Neuronal stem cell (in vitro differentiated cells): Measurements from ENCODE around the gene SLC51B.
A peak's percentile ranks its signal among the peaks of the same experiment; 100 is the strongest.

Experiments used
- DNase-seq: peaks from one replicate; pipeline ENCODE4 v3.0.0-alpha.2; 2013; ENCODE audit warnings: low spot score
- H2AFZ ChIP-seq: one replicate; pipeline ENCODE4 v1.6.1; 2013; ENCODE audit warnings: mild to moderate bottlenecking, low read length, inconsistent platforms
- H2AK5ac ChIP-seq: 2 replicates; pipeline ENCODE4 v1.6.1; 2013; ENCODE audit warnings: low read depth, mild to moderate bottlenecking, inconsistent platforms, low read length, moderate library complexity, mixed read lengths
- H2BK120ac ChIP-seq: 2 replicates; pipeline ENCODE4 v1.6.1; 2013; ENCODE audit warnings: low read depth, mild to moderate bottlenecking, inconsistent platforms, low read length, moderate library complexity, mixed read lengths
- H2BK12ac ChIP-seq: one replicate; pipeline ENCODE4 v1.6.1; 2013; ENCODE audit warnings: low read length, inconsistent platforms
- H2BK15ac ChIP-seq: 2 replicates; pipeline ENCODE4 v1.6.1; 2013; ENCODE audit warnings: mild to moderate bottlenecking, low read length, inconsistent platforms, mixed read lengths
- H2BK5ac ChIP-seq: one replicate; pipeline ENCODE4 v1.6.1; 2013; ENCODE audit warnings: inconsistent platforms, mild to moderate bottlenecking, low read length, moderate library complexity
- H3K14ac ChIP-seq: one replicate; pipeline ENCODE4 v1.6.1; 2013; ENCODE audit warnings: low read length, inconsistent platforms
- H3K18ac ChIP-seq: 2 replicates; pipeline ENCODE4 v1.6.1; 2013; ENCODE audit warnings: low read length, inconsistent platforms
- H3K23ac ChIP-seq: 2 replicates; pipeline ENCODE4 v1.6.1; 2013; ENCODE audit warnings: low read depth, mild to moderate bottlenecking, mixed read lengths, low read length, inconsistent platforms; ENCODE audit not compliant: poor library complexity
- H3K27ac ChIP-seq: replicated peaks from 3 replicates; pipeline ENCODE4 v1.5.1; 2013; ENCODE audit warnings: low read length, inconsistent platforms
- H3K27me3 ChIP-seq, 3 experiments: 2 replicates each; pipeline ENCODE4 v1.6.1; 2013; ENCODE audit warnings: low read length in 3 of 3, mild to moderate bottlenecking in 2 of 3, inconsistent platforms in 1 of 3, low read depth in 1 of 3, mixed read lengths in 1 of 3, moderate library complexity in 1 of 3; ENCODE audit not compliant: control insufficient read depth in 3 of 3, insufficient read depth in 3 of 3
- H3K36me3 ChIP-seq, 2 donors: replicated peaks in 1 of 2; 2 replicates each; pipeline ENCODE4 v1.6.1; 2013; ENCODE audit warnings: low read length in 2 of 2; ENCODE audit not compliant: control insufficient read depth in 2 of 2, insufficient read depth in 2 of 2
- H3K4ac ChIP-seq: 2 replicates; pipeline ENCODE4 v1.6.1; 2013; ENCODE audit warnings: inconsistent platforms, mild to moderate bottlenecking, low read length, moderate library complexity
- H3K4me1 ChIP-seq, 2 donors: 1 replicate in 1 of 2; 2 replicates in 1 of 2; pipeline ENCODE4 v1.6.1; 2013; ENCODE audit warnings: low read length in 2 of 2, low read depth in 1 of 2; ENCODE audit not compliant: control insufficient read depth in 2 of 2, insufficient read depth in 1 of 2
- H3K4me2 ChIP-seq: one replicate; pipeline ENCODE4 v1.6.1; 2013; ENCODE audit warnings: mild to moderate bottlenecking, low read length, inconsistent platforms; ENCODE audit not compliant: insufficient read depth, poor library complexity, severe bottlenecking
- H3K4me3 ChIP-seq, 2 donors: 2 replicates each; pipeline ENCODE4 v1.5.1; 2013; ENCODE audit warnings: low read length in 2 of 2, mild to moderate bottlenecking in 2 of 2, inconsistent platforms in 1 of 2, moderate library complexity in 1 of 2
- H3K79me1 ChIP-seq: one replicate; pipeline ENCODE4 v1.6.1; 2013; ENCODE audit warnings: low read depth, mild to moderate bottlenecking, inconsistent platforms, low read length, moderate library complexity
- H3K9ac ChIP-seq: one replicate; pipeline ENCODE4 v1.6.1; 2013; ENCODE audit warnings: mild to moderate bottlenecking, low read depth, low read length, inconsistent platforms; ENCODE audit not compliant: poor library complexity
- H3K9me3 ChIP-seq, 2 donors: replicated peaks in 1 of 2; 2 replicates each; pipeline versions ENCODE3 to v1.6.1; 2013; ENCODE audit warnings: low read length in 2 of 2, mild to moderate bottlenecking in 2 of 2, inconsistent platforms in 1 of 2, low read depth in 1 of 2, mixed read lengths in 1 of 2, moderate library complexity in 1 of 2; ENCODE audit not compliant: control insufficient read depth in 2 of 2, insufficient read depth in 1 of 2
- H4K8ac ChIP-seq: one replicate; pipeline ENCODE4 v1.6.1; 2013; ENCODE audit warnings: low read depth, mild to moderate bottlenecking, inconsistent platforms, low read length, moderate library complexity
- H4K91ac ChIP-seq: one replicate; pipeline ENCODE4 v1.6.1; 2013; ENCODE audit warnings: low read length, low read depth, mild to moderate bottlenecking, inconsistent platforms; ENCODE audit not compliant: poor library complexity
- WGBS, 2 donors: extraction: QIAGEN DNeasy Blood & Tissue Kit; methylation state at CpG; one replicate each; pipeline ENCODE4 v1.1.7; 2013; ENCODE audit warnings: missing lambda C conversion rate in 2 of 2, mixed read lengths in 1 of 2; ENCODE audit not compliant: insufficient read length in 2 of 2, insufficient replicate concordance in 1 of 2; ENCODE audit errors: extremely low coverage in 2 of 2; 5-methylcytosine and 5-hydroxymethylcytosine counted together

Gene SLC51B

GRCh38 chr15:65077981-65078352 is 32.8 kb downstream of the SLC51B start:
- no peak overlapping the region for H3K9ac ChIP-seq
- peak overlapping the region; percentile 81 for H3K23ac ChIP-seq
- H3K14ac ChIP-seq, result no peak overlapping the region
- WGBS, 2 donors, result no CpG with 5 or more reads among the region's 24 CpGs
- no peak overlapping the region for H3K4me3 ChIP-seq
- no peak overlapping the region for H3K4me2 ChIP-seq
- H3K79me1 ChIP-seq, result no peaks in the 10 kb centered on the region
- no peaks in the 10 kb centered on the region for H3K36me3 ChIP-seq
- no peak overlapping the region for H4K91ac ChIP-seq
- H3K27me3 ChIP-seq, result peaks cover 0 to 28% (median 0%) of the 10 kb centered on the region in 3 experiments
- peak overlapping the region; percentile 75 for H2BK120ac ChIP-seq
- peak overlapping the region; percentile 60 for H2AK5ac ChIP-seq
- peaks cover 13 to 21% of the 10 kb centered on the region in 2 donors for H3K4me1 ChIP-seq
- no peak for DNase-seq
- no peak overlapping the region for H3K4ac ChIP-seq
- peak overlapping the region; percentile 82 for H3K18ac ChIP-seq
- peak overlapping the region; percentile 92 for H2BK12ac ChIP-seq
- no peak overlapping the region for H2AFZ ChIP-seq
- peak overlapping the region; percentile 84 for H2BK15ac ChIP-seq
- no peak overlapping the region for H2BK5ac ChIP-seq
- peaks cover 2 to 4% of the 10 kb centered on the region in 2 donors for H3K9me3 ChIP-seq
- H3K27ac ChIP-seq, result no peak overlapping the region
- peak overlapping the region; percentile 43 for H4K8ac ChIP-seq

GRCh38 chr15:65079580-65079979 is 34.4 kb downstream of the SLC51B start:
- H3K9ac ChIP-seq, result no peak overlapping the region
- DNase-seq, result no peak
- H4K8ac ChIP-seq, result no peak overlapping the region
- H3K4me2 ChIP-seq, result no peak overlapping the region
- peaks cover 0 to 2% of the 10 kb centered on the region in 2 donors for H3K9me3 ChIP-seq
- no peak overlapping the region for H2AFZ ChIP-seq
- no peak overlapping the region for H3K27ac ChIP-seq
- no peak overlapping the region for H3K4ac ChIP-seq
- no peak overlapping the region for H2BK15ac ChIP-seq
- H3K27me3 ChIP-seq, result peaks cover 0 to 30% (median 1%) of the 10 kb centered on the region in 3 experiments
- H3K18ac ChIP-seq, result no peak overlapping the region
- H2AK5ac ChIP-seq, result no peak overlapping the region
- no peak overlapping the region for H3K23ac ChIP-seq
- H2BK5ac ChIP-seq, result no peak overlapping the region
- H3K79me1 ChIP-seq, result no peaks in the 10 kb centered on the region
- whole genome bisulfite sequencing, 2 donors, result no CpG with 5 or more reads among the region's 5 CpGs
- H2BK12ac ChIP-seq, result no peak overlapping the region
- H3K4me1 ChIP-seq, result peaks cover 25 to 34% of the 10 kb centered on the region in 2 donors
- H2BK120ac ChIP-seq, result no peak overlapping the region
- H4K91ac ChIP-seq, result no peak overlapping the region
- no peak overlapping the region for H3K4me3 ChIP-seq
- no peaks in the 10 kb centered on the region for H3K36me3 ChIP-seq
- H3K14ac ChIP-seq, result no peak overlapping the region

- H2BK15ac ChIP-seq, result no peak overlapping the region
- no peak overlapping the region for H3K4me3 ChIP-seq
- no peak overlapping the region for H2BK12ac ChIP-seq
- H3K36me3 ChIP-seq, result no peaks in the 10 kb centered on the region
- peak overlapping the region; percentile 19 for H2AFZ ChIP-seq
- H2BK5ac ChIP-seq, result no peak overlapping the region
- peaks cover 0 to 37% (median 7%) of the 10 kb centered on the region in 3 experiments for H3K27me3 ChIP-seq
- no peak overlapping the region for H3K27ac ChIP-seq
- DNase-seq, result no peak
- peaks cover 0 to 2% of the 10 kb centered on the region in 2 donors for H3K9me3 ChIP-seq
- no peak overlapping the region for H3K4me2 ChIP-seq
- H3K14ac ChIP-seq, result no peak overlapping the region
- H2BK120ac ChIP-seq, result no peak overlapping the region
- WGBS, 2 donors, result no CpG with 5 or more reads among the region's 6 CpGs
- H3K23ac ChIP-seq, result no peak overlapping the region
- no peak overlapping the region for H4K8ac ChIP-seq
- no peak overlapping the region for H4K91ac ChIP-seq
- H3K18ac ChIP-seq, result no peak overlapping the region
- no peak overlapping the region for H3K9ac ChIP-seq
- no peak overlapping the region for H2AK5ac ChIP-seq
- H3K4me1 ChIP-seq, result peaks cover 34 to 46% of the 10 kb centered on the region in 2 donors
- no peak overlapping the region for H3K4ac ChIP-seq
- no peaks in the 10 kb centered on the region for H3K79me1 ChIP-seq
Observed at GRCh38 chr15:65081270-65081669, 36.1 kb downstream of the SLC51B start.

GRCh38 chr15:65081758-65082157 is 36.6 kb downstream of the SLC51B start:
- H2BK12ac ChIP-seq, result peak overlapping the region; percentile 18
- H3K4ac ChIP-seq, result no peak overlapping the region
- no peak overlapping the region for H3K4me2 ChIP-seq
- no CpG with 5 or more reads among the region's 5 CpGs for whole genome bisulfite sequencing, 2 donors
- no peak overlapping the region for H4K91ac ChIP-seq
- peaks cover 34 to 48% of the 10 kb centered on the region in 2 donors for H3K4me1 ChIP-seq
- no peak overlapping the region for H3K18ac ChIP-seq
- H3K23ac ChIP-seq, result no peak overlapping the region
- H3K27me3 ChIP-seq, result peaks cover 0 to 37% (median 7%) of the 10 kb centered on the region in 3 experiments
- no peak overlapping the region for H3K9ac ChIP-seq
- H2BK5ac ChIP-seq, result no peak overlapping the region
- H3K27ac ChIP-seq, result no peak overlapping the region
- H2BK15ac ChIP-seq, result no peak overlapping the region
- H4K8ac ChIP-seq, result no peak overlapping the region
- H2AFZ ChIP-seq, result peak overlapping the region; percentile 57
- peaks cover 0 to 2% of the 10 kb centered on the region in 2 donors for H3K9me3 ChIP-seq
- H3K4me3 ChIP-seq, result no peak overlapping the region
- H2BK120ac ChIP-seq, result no peak overlapping the region
- no peaks in the 10 kb centered on the region for H3K79me1 ChIP-seq
- DNase-seq, result no peak
- H3K14ac ChIP-seq, result no peak overlapping the region
- H2AK5ac ChIP-seq, result no peak overlapping the region
- no peaks in the 10 kb centered on the region for H3K36me3 ChIP-seq
